ENCODE results near the gene SMIM9. TPM values are rescaled to one million over a fixed set of nuclear protein-coding genes. Genes with fewer than 3 reads are reported as not detected.

The SMIM9 gene
- total RNA-seq, 2 donors from 2014 or later: not detected

DNA sequence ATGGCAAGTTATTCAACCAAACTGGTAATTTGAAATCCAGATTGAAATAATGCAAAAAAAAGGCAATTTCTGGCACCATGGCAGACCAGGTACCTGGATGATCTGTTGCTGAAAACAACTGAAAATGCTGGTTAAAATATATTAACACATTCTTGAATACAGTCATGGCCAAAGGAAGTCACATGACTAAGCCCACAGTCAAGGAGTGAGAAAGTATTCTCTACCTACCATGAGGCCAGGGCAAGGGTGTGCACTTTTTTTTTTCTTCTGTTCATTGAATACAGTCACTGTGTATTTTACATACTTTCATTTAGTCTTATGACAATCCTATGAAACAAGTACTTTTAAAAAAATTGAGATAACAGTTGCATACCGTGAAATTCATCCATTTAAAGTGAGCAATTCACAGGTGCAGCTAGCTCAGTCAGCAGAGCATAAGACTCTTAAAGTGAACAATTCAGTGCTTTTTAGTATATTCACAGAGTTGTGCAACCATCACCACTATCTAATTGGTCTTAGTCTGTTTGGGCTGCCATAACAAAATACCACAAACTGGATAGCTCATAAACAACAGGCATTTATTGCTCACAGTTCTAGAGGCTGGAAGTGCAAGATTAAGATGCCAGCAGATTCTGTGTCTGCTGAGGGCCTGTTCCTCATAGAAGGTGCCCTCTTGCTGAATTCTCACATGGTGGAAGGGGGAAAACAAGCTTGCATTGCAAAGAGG lies 24.4 kb downstream of the SMIM9 start:
- TF ChIP-seq, protein P1, sequence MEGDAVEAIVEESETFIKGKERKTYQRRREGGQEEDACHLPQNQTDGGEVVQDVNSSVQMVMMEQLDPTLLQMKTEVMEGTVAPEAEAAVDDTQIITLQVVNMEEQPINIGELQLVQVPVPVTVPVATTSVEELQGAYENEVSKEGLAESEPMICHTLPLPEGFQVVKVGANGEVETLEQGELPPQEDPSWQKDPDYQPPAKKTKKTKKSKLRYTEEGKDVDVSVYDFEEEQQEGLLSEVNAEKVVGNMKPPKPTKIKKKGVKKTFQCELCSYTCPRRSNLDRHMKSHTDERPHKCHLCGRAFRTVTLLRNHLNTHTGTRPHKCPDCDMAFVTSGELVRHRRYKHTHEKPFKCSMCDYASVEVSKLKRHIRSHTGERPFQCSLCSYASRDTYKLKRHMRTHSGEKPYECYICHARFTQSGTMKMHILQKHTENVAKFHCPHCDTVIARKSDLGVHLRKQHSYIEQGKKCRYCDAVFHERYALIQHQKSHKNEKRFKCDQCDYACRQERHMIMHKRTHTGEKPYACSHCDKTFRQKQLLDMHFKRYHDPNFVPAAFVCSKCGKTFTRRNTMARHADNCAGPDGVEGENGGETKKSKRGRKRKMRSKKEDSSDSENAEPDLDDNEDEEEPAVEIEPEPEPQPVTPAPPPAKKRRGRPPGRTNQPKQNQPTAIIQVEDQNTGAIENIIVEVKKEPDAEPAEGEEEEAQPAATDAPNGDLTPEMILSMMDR (IDR thresholded peaks at IDR 0.05): no peak
- H3K27me3 ChIP-seq: no peaks in the 10 kb centered on the region

DNA sequence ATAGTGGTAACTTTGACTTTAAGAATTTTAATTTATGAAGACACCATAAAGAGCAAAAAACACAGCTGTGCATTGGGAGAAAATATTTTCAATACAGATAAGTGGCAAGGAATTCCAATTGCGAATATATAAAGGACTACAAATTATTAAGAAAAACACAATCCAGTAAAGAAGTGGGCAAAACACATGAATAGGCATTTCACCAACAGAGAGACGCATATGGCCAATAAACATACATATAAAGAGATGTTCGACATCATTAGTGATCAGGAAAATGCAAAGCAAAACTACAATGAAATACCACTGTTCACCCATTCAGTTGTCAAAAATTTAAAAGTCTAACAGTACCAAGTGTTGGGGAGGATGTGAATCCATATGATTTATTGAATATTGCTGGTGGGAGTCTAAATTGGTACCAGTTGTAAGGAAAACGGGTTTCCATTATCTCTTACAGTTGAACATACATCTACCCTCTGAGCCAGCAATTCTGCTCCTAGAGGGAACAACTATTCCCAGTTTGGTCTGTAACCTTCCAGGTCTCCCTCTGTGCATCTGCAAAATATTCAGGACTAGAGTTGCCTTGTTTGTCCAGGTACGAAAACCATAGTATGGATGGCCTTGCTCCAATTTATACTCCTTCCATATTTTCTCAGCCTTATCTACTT lies 27.5 kb downstream of the SMIM9 start:
- peaks cover 0 to 9% of the 10 kb centered on the region in 2 donors for H3K4me1 ChIP-seq
- no peaks in the 10 kb centered on the region for H3K36me3 ChIP-seq
- H3K9me3 ChIP-seq: no peaks in the 10 kb centered on the region
- TF ChIP-seq, protein P1 (IDR thresholded peaks at IDR 0.05): no peak
- no peaks in the 10 kb centered on the region for H3K27me3 ChIP-seq
- no peak overlapping the region for H3K4me3 ChIP-seq
- no peak for DNase-seq (ENCODE audit: low spot score)
- H3K27ac ChIP-seq: no peak overlapping the region

More for the DNA sequence above, 24.4 kb downstream of the SMIM9 start:
- Histone ChIP-seq H3K36me3 (no peaks in the 10 kb centered on the region), H3K4me3 (no peak overlapping the region), H3K27ac (no peak overlapping the region), H3K4me1 (no peaks in the 10 kb centered on the region), H3K9me3 (no peaks in the 10 kb centered on the region)
- no peak for DNase-seq (ENCODE audit: low spot score)

DNA sequence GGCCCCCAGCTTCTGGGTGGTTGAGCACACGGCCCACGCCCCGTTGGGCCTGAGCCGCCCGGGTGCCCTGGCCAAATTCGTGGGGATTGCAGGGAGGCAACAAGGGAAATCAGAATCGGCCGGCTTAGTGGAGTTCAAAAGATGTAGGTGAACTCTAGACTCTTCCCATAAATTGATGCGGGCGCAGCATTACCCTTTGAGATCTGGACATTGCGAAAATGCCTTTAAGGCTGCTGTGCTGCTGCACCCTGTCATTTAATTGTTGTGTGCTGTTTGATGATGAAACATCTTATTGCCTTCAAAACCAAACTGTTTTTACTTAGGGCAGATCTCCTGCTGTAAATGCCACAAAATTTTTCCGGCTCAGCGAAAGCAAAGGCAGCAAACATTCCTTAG lies 28.8 kb downstream of the SMIM9 start:
- Histone ChIP-seq H3K36me3 (no peaks in the 10 kb centered on the region), H3K4me1 (peaks cover 0 to 9% of the 10 kb centered on the region in 2 donors), H3K9me3 (no peaks in the 10 kb centered on the region), H3K27ac (peak overlapping the region; percentile 70 to 75), H3K27me3 (no peaks in the 10 kb centered on the region), H3K4me3 (peak overlapping the region; percentile 48 to 64)
- no peak for DNase-seq (ENCODE audit: low spot score)
- TF ChIP-seq, protein P1 (IDR thresholded peaks at IDR 0.05): no peak

DNA sequence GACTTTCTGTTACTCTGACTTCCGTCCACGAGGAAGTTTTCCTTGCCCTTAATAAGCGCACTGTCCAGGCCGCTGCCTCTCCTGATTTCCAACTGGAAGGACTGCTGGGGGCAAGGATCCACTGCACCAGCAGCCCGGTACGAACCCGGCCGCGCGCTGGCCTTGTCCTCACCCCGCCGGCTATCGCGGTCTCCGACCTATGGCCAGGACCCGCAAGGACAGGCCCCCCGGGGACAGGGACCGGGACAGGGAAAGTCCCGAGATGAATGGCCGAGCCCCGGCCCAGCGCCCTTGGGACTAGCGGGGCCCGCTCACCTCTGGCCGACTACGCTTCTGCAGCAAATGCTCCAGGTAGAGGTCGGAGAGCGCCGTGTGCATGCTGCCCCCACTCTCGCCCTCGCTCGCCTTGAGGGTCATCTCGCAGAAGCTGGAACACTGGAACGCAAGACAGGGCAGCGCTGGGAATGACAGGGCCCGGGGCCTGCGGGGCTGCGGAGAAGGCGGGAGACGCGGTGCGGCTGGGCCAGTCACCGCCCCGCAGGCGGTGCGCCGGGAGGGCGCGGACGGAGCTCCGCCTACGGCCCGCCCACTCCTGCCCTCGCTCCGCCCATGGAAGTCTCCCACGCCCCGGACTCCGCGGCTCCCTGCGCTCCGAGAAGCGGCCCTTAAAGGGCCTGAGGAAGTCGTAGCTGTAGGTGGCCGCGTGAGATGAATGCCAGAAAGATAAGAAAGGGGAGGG lies 29.3 kb downstream of the SMIM9 start, which contains the start of gene MPP1:
Gene MPP1 (minus strand): TSS at position 529 of the 739 bp plus-strand sequence. CDS start 112 bp downstream, at position 417.
- TF ChIP-seq, protein P1 (IDR thresholded peaks at IDR 0.05): no peak
- peak; percentile 63 for DNase-seq (ENCODE audit: low spot score)
- Histone ChIP-seq H3K27me3 (no peaks in the 10 kb centered on the region), H3K27ac (peak within 1 kb of the TSS; percentile 70 to 75), H3K4me3 (peak within 1 kb of the TSS; percentile 48 to 64), H3K4me1 (peaks cover 0 to 10% of the 10 kb centered on the region in 2 donors), H3K36me3 (no peaks in the 10 kb centered on the region), H3K9me3 (no peaks in the 10 kb centered on the region)

DNA sequence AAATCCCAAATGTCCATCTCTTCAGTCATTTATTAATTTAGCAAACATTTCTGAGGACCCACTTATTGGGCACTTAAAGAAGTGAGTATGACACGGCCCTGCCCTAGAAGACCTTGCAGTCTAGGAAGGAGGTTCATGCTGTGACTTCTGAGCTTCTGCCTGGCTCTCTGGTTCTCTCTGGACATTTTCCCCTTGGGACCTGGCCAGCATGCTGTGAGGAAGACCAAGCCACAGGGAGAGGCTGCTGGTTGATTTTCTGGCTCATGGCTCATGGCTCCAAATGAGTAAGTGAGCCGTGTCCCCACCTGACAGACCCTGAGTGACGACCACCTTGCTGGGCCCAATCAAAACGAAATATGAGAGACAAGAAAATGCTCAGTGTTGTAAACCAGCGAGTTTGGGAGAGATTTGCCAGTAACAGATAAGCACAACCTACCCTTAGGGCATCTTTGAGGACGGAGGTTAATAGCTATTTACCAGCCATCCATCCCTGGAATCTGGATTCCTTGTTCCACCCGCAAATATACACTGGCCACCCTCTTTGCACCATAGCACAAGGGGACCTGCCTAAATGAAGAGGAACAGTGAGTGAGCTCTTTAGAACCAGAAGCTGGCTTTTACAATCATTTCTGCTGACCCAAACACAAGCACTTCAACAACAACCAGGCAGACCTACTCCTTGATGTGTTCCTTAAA lies 30.1 kb downstream of the SMIM9 start:
- H3K27me3 ChIP-seq: no peaks in the 10 kb centered on the region
- no peaks in the 10 kb centered on the region for H3K36me3 ChIP-seq
- no peaks in the 10 kb centered on the region for H3K9me3 ChIP-seq
- H3K4me3 ChIP-seq: peak overlapping the region; percentile 48 to 64
- no peak for DNase-seq (ENCODE audit: low spot score)
- H3K27ac ChIP-seq: peak overlapping the region; percentile 70 to 75
- peaks cover 0 to 16% of the 10 kb centered on the region in 2 donors for H3K4me1 ChIP-seq
- TF ChIP-seq, protein P1 (IDR thresholded peaks at IDR 0.05): no peak

Measured in right atrium auricular region (tissue), 2 donors.